HEK293 (cell line): ENCODE results near the gene DSG3.

Source experiments
- ATF2 ChIP-seq: fragments of 450-650 bp; formaldehyde crosslinking; IDR thresholded peaks from 2 replicates; pipeline ENCODE4 v1.5.1; 2016; ENCODE audit warnings: missing biosample characterization, missing genetic modification characterization, low read depth
- IKZF3 ChIP-seq: fragments of 450-650 bp; IDR thresholded peaks from 2 replicates; pipeline ENCODE4 v1.5.0; 2018; ENCODE audit warnings: missing biosample characterization, mild to moderate bottlenecking, missing genetic modification characterization, moderate library complexity
- MZF1 ChIP-seq: fragments of 450-650 bp; formaldehyde crosslinking; IDR thresholded peaks from 2 replicates; pipeline ENCODE4 v1.5.1; 2017; ENCODE audit warnings: missing biosample characterization, missing genetic modification characterization, borderline replicate concordance
- ZNF138 ChIP-seq: fragments of 450-650 bp; formaldehyde crosslinking; IDR thresholded peaks from 2 replicates; pipeline ENCODE4 v1.5.1; 2016; ENCODE audit warnings: missing biosample characterization, missing genetic modification characterization, borderline replicate concordance
- ZNF19 ChIP-seq: fragments of 450-650 bp; formaldehyde crosslinking; IDR thresholded peaks from 2 replicates; pipeline ENCODE4; 2016; ENCODE audit warnings: missing biosample characterization, missing genetic modification characterization, low read depth
- ZNF239 ChIP-seq: fragments of 450-650 bp; formaldehyde crosslinking; IDR thresholded peaks from 2 replicates; pipeline ENCODE4 v1.5.1; 2016; ENCODE audit warnings: missing biosample characterization, missing genetic modification characterization
- ZNF391 ChIP-seq: fragments of 450-650 bp; formaldehyde crosslinking; IDR thresholded peaks from 2 replicates; pipeline ENCODE4 v1.5.1; 2016; ENCODE audit warnings: low read depth, missing biosample characterization, missing genetic modification characterization, borderline replicate concordance
- ZNF473 ChIP-seq: fragments of 450-650 bp; formaldehyde crosslinking; IDR thresholded peaks from 2 replicates; pipeline ENCODE4 v1.5.1; 2017; ENCODE audit warnings: missing biosample characterization, missing genetic modification characterization
- ZNF555 ChIP-seq: fragments of 450-650 bp; formaldehyde crosslinking; conservative IDR thresholded peaks from 2 replicates; pipeline ENCODE4 v1.5.1; 2017; ENCODE audit warnings: missing biosample characterization, mild to moderate bottlenecking, missing genetic modification characterization, inconsistent platforms
- TF ChIP-seq, protein P1 (sequence below): fragments of 450-650 bp; formaldehyde crosslinking; IDR thresholded peaks from 2 replicates; pipeline ENCODE4 v1.5.1; 2016; ENCODE audit warnings: missing biosample characterization, missing genetic modification characterization
- TF ChIP-seq, protein P2 (sequence below): fragments of 450-650 bp; formaldehyde crosslinking; IDR thresholded peaks from 2 replicates; pipeline ENCODE4 v1.5.1; 2016; ENCODE audit warnings: missing biosample characterization, missing genetic modification characterization
- TF ChIP-seq, protein P3 (sequence below): fragments of 450-650 bp; formaldehyde crosslinking; IDR thresholded peaks from 2 replicates; pipeline ENCODE4 v1.5.1; 2017; ENCODE audit warnings: missing biosample characterization, missing genetic modification characterization
- TF ChIP-seq, protein P4 (sequence below): fragments of 450-650 bp; formaldehyde crosslinking; IDR thresholded peaks from 2 replicates; pipeline ENCODE4 v1.5.1; 2016; ENCODE audit warnings: missing biosample characterization, missing genetic modification characterization
- TF ChIP-seq, protein P5 (sequence below): sonication (generic); formaldehyde crosslinking; IDR thresholded peaks from 2 replicates; pipeline ENCODE4 v1.8.1; 2022; ENCODE audit warnings: mild to moderate bottlenecking, moderate library complexity, missing genetic modification reagents

DNA sequence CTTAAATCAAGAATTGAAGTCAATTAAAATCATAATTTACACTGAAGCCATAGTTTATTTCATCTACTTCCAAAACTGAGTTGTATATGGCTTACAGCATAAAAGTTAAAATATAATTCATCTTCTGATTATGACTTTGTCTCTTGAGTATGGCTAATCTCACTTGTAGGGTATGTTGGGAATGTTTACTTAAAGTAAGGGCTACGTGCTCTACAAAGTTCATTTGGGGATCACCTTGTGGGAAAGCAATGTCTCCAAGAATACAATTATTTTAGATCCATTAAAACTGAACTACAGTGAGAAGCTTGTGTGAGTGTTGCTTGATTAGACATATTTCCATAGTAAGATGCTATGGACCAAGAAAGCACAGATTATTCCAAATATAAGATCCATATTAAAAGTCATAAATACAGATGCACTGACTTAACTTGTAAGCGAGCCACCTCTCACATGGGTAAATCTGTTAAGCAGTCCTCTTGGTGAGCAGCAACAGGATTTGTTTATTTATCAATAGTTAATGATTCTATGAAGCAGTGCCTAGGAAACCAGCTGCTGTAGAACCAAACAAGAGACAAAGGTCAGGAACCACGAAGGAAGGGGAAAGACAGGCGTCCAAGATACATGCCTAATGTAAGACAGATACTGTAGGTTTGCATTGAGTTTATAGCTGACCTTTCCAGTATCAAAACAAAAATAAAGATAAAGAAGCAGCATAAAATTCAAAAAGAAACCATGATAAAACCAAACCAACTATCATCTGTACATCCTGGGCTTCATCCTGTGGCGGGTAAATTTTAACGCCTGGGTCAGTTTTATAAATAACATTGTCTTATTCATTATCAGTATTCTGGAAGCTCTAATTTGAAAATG lies 46.1 kb upstream of the DSG3 start:
- TF ChIP-seq ZNF473 (tag by site-specific recombination): no peak
- TF ChIP-seq ZNF555 (tag by site-specific recombination): no peak
- no peak for TF ChIP-seq ZNF239 (tag by site-specific recombination)
- TF ChIP-seq, protein P1, sequence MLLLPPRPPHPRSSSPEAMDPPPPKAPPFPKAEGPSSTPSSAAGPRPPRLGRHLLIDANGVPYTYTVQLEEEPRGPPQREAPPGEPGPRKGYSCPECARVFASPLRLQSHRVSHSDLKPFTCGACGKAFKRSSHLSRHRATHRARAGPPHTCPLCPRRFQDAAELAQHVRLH (tag by site-specific recombination): no peak
- no peak for TF ChIP-seq MZF1 (tag by site-specific recombination)
- no peak for TF ChIP-seq IKZF3
- TF ChIP-seq, protein P2, sequence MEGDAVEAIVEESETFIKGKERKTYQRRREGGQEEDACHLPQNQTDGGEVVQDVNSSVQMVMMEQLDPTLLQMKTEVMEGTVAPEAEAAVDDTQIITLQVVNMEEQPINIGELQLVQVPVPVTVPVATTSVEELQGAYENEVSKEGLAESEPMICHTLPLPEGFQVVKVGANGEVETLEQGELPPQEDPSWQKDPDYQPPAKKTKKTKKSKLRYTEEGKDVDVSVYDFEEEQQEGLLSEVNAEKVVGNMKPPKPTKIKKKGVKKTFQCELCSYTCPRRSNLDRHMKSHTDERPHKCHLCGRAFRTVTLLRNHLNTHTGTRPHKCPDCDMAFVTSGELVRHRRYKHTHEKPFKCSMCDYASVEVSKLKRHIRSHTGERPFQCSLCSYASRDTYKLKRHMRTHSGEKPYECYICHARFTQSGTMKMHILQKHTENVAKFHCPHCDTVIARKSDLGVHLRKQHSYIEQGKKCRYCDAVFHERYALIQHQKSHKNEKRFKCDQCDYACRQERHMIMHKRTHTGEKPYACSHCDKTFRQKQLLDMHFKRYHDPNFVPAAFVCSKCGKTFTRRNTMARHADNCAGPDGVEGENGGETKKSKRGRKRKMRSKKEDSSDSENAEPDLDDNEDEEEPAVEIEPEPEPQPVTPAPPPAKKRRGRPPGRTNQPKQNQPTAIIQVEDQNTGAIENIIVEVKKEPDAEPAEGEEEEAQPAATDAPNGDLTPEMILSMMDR (tag by site-specific recombination): no peak
- TF ChIP-seq, protein P3, sequence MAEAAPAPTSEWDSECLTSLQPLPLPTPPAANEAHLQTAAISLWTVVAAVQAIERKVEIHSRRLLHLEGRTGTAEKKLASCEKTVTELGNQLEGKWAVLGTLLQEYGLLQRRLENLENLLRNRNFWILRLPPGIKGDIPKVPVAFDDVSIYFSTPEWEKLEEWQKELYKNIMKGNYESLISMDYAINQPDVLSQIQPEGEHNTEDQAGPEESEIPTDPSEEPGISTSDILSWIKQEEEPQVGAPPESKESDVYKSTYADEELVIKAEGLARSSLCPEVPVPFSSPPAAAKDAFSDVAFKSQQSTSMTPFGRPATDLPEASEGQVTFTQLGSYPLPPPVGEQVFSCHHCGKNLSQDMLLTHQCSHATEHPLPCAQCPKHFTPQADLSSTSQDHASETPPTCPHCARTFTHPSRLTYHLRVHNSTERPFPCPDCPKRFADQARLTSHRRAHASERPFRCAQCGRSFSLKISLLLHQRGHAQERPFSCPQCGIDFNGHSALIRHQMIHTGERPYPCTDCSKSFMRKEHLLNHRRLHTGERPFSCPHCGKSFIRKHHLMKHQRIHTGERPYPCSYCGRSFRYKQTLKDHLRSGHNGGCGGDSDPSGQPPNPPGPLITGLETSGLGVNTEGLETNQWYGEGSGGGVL (tag by site-specific recombination): no peak
- TF ChIP-seq, protein P4, sequence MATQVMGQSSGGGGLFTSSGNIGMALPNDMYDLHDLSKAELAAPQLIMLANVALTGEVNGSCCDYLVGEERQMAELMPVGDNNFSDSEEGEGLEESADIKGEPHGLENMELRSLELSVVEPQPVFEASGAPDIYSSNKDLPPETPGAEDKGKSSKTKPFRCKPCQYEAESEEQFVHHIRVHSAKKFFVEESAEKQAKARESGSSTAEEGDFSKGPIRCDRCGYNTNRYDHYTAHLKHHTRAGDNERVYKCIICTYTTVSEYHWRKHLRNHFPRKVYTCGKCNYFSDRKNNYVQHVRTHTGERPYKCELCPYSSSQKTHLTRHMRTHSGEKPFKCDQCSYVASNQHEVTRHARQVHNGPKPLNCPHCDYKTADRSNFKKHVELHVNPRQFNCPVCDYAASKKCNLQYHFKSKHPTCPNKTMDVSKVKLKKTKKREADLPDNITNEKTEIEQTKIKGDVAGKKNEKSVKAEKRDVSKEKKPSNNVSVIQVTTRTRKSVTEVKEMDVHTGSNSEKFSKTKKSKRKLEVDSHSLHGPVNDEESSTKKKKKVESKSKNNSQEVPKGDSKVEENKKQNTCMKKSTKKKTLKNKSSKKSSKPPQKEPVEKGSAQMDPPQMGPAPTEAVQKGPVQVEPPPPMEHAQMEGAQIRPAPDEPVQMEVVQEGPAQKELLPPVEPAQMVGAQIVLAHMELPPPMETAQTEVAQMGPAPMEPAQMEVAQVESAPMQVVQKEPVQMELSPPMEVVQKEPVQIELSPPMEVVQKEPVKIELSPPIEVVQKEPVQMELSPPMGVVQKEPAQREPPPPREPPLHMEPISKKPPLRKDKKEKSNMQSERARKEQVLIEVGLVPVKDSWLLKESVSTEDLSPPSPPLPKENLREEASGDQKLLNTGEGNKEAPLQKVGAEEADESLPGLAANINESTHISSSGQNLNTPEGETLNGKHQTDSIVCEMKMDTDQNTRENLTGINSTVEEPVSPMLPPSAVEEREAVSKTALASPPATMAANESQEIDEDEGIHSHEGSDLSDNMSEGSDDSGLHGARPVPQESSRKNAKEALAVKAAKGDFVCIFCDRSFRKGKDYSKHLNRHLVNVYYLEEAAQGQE: no peak
- TF ChIP-seq, protein P5, sequence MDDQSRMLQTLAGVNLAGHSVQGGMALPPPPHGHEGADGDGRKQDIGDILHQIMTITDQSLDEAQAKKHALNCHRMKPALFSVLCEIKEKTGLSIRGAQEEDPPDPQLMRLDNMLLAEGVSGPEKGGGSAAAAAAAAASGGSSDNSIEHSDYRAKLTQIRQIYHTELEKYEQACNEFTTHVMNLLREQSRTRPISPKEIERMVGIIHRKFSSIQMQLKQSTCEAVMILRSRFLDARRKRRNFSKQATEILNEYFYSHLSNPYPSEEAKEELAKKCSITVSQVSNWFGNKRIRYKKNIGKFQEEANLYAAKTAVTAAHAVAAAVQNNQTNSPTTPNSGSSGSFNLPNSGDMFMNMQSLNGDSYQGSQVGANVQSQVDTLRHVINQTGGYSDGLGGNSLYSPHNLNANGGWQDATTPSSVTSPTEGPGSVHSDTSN (CRISPR knock-in tag): no peak
- no peak for TF ChIP-seq ATF2
- no peak for TF ChIP-seq ZNF391 (tag by site-specific recombination)
- TF ChIP-seq ZNF138: no peak
- no peak for TF ChIP-seq ZNF19 (tag by site-specific recombination)
